Spleen (tissue), 7 donors: ENCODE measurements around the gene PARD3B.

Experiments
- CTCF ChIP-seq, 11 experiments: fragments of 200-600 bp in 7 of 11; fragments of 450-650 bp in 4 of 11; sonication (generic) in 4 of 11; IDR thresholded peaks in 8 of 11; conservative IDR thresholded peaks in 3 of 11; 1 replicate in 7 of 11; 2 replicates in 4 of 11; pipeline versions ENCODE4 v1.4.0 to v1.8.0; 2016 to 2021; ENCODE audit warnings: antibody characterized with exemption in 11 of 11, inconsistent platforms in 4 of 11, mild to moderate bottlenecking in 1 of 11
- POLR2A ChIP-seq, 3 donors: fragments of 450-650 bp; IDR thresholded peaks; one replicate each; pipeline ENCODE4 v1.5.1; 2017; ENCODE audit warnings: antibody characterized with exemption in 3 of 3, mild to moderate bottlenecking in 1 of 3
- POLR2AphosphoS5 ChIP-seq, 3 donors: sonication (generic); formaldehyde crosslinking; IDR thresholded peaks; one replicate each; pipeline ENCODE4 v1.5.1; 2017; ENCODE audit warnings: antibody characterized with exemption in 3 of 3
- donor health status: DM: no; HTN: no; CAD: no; lungs with moderate emphysema.
- donor health status: DM: no; HTN: no; CAD: no.
- donor health status: DM: no; HTN: no; CAD: no.

- TF ChIP-seq CTCF (IDR thresholded peaks at IDR 0.05 in 8 of 11, conservative IDR thresholded peaks at IDR 0.05 in 3 of 11) (no peak), POLR2A (IDR thresholded peaks at IDR 0.05) (no peak), POLR2AphosphoS5 (IDR thresholded peaks at IDR 0.05) (no peak)
These were observed 33.8 kb downstream of the PARD3B start for GRCh38 chr2:204578928-204579598.
